ENCODE data around the gene MTMR1. TPM values are rescaled to one million over a fixed set of nuclear protein-coding genes. Genes with fewer than 3 reads are reported as not detected.

Gene MTMR1
- total and polyA plus RNA-seq, 9 of the 15 experiments (the other 6 are each of a cell fraction or from before 2014, with no cell fraction given), result 0.96 to 35.4 (median 22.4) TPM

DNA sequence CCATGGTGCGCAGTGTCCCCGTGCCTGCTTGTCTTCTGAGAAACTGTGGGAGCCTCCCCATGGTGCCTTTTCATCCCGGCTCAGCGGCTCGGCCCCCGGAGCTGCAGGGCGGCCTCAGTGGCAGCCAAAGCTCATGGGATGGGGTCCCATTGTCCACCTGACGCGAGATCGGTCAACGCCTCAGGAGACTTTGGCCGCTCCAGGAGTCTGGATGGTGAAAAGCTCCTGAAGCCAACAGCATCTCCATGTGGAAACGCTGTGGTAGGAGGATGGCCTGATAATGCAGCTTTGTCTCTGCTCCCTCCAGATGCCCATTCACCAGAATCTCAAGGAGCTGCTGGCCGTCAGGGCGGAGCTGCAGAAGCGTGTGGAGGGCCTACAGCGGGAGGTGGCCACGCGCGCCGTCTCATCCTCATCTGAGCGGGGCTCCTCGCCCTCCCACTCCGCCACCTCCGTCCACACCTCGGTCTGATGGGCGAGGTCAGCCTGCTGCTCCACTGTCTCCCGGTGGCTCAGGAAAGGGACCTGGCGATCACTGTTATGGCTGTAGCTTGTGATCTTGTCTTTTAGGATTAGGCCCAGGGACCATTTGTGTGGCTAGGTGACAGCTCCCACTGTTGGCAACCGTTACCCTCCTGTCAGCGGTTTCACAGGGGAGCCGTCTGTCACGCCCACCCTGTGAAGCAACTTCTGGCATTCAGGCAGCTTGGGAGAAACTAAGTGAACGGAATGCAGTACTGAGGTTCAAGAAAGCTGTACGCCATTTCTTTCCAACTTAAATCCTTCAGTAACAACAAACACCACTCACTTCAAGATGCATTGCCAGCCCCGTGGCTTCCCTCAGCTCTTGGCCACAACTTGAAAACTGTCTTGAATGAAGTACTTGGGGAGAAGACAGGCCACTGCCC, 69.3 kb downstream of the MTMR1 start:
- no TSS peak for BruUV-seq (replicated peaks)
- H2AFZ ChIP-seq (ENCODE audit: low read depth, low read length), result no peak overlapping the region
- no peak overlapping the region for H3K4me3 ChIP-seq
- ChIA-PET CTCF (ENCODE audit: low intra/inter-chr PET ratio) (no interaction called here), POLR2A (interaction anchor here (0.8 to 0.9 kb wide), 2 partner anchors 12 kb away, joined by 3 to 4 read pairs; no protein-coding TSS in a partner anchor)
- H3K27me3 ChIP-seq (ENCODE audit: control insufficient read depth in 2 of 2, insufficient read depth in 2 of 2, low read length in 2 of 2), result no peaks in the 10 kb centered on the region
- no peaks in the 10 kb centered on the region for H3K9me3 ChIP-seq (replicated peaks; ENCODE audit: control insufficient read depth, insufficient read depth, low read depth, low read length)
- FAIRE-seq (no peak), ATAC-seq (no peak), DNase-seq (ENCODE audit: extremely low read depth in 1 of 4, low spot score in 3 of 4) (no peak)
- no peak overlapping the region for H3K4me2 ChIP-seq (ENCODE audit: insufficient read depth, low read length)
- TF ChIP-seq POLR2G (IDR thresholded peaks at IDR 0.05; ENCODE audit: low read depth, low read length), result 0 out of 2 replicates have a peak, but pooled peaks have one; percentile 20
- TF ChIP-seq NFIX (CRISPR knock-in tag; IDR thresholded peaks at IDR 0.05; ENCODE audit: low read depth), result no peak
- no peak for TF ChIP-seq HIVEP1 (CRISPR knock-in tag; IDR thresholded peaks at IDR 0.05)
- TF ChIP-seq ZNF121 (CRISPR knock-in tag; conservative IDR thresholded peaks at IDR 0.05), result no peak
- in situ Hi-C loops (cut with MboI), result loop anchor here (25.0 kb wide), 1 partner anchor 925 kb away; the partner anchor contains the start of gene PRRG3
- intact Hi-C loops (cut with micrococcal nuclease), result no loop called here
- no peak overlapping the region for H3K27ac ChIP-seq (ENCODE audit: extremely low read depth, low read depth, low read length)
- H4K20me1 ChIP-seq (replicated peaks; ENCODE audit: control insufficient read depth, insufficient read depth, low read length), result no peaks in the 10 kb centered on the region
- no peaks in the 10 kb centered on the region for H3K79me2 ChIP-seq (ENCODE audit: control insufficient read depth, insufficient read depth, low read length)
- no peaks in the 10 kb centered on the region for H3K9me1 ChIP-seq (ENCODE audit: control insufficient read depth, insufficient read depth, low read length)
- peaks cover 10% of the 10 kb centered on the region; the same call in 2 of the 3 replicates for H3K36me3 ChIP-seq (ENCODE audit: control insufficient read depth, insufficient read depth, low read length)
- 80% methylated on average over 11 of the region's 36 CpGs for WGBS (ENCODE audit: insufficient coverage, low coverage, missing lambda C conversion rate)
- H3K9ac ChIP-seq (ENCODE audit: insufficient read depth in 1 of 2, low read depth in 2 of 2, low read length in 2 of 2), result no peak overlapping the region; a peak in 1 of 4 replicates
- H3K4me1 ChIP-seq (replicated peaks in 1 of 2; ENCODE audit: control insufficient read depth in 2 of 2, insufficient read depth in 2 of 2, low read length in 2 of 2), result peaks cover 11 to 14% of the 10 kb centered on the region in 2 experiments; a peak in 4 of 5 replicates
